ENCODE results near the gene GPR162. TPM values are rescaled to one million over a fixed set of nuclear protein-coding genes. Genes with fewer than 3 reads are reported as not detected.
"Not testable (repeated sequence)": the region's sequence is repeated elsewhere in the genome, so short reads cannot be mapped to it uniquely, and the experiment has no call there.

GPR162 gene
- total and polyA plus RNA-seq, 2 of the 4 experiments (the other 2 are of a cell fraction): 2.9 to 6.0 TPM

- H3K27ac ChIP-seq (ENCODE audit: insufficient read depth, low read length): peak overlapping the region; percentile 83
- peak overlapping the region; percentile 98 for H3K4me2 ChIP-seq (ENCODE audit: low read depth, low read length)
- H4K20me1 ChIP-seq (ENCODE audit: insufficient read depth, low read length): peaks cover 36% of the 10 kb centered on the region
- peak overlapping the region; percentile 74 for H2BK5ac ChIP-seq (ENCODE audit: low read depth, low read length, poor library complexity, severe bottlenecking)
- H2AK9ac ChIP-seq (replicated peaks; ENCODE audit: low read depth, low read length, poor library complexity); H3K9me1 ChIP-seq (ENCODE audit: insufficient read depth, low read length); DNase-seq; H2BK15ac ChIP-seq (ENCODE audit: low read depth, low read length); H2BK20ac ChIP-seq (ENCODE audit: low read depth, low read length); H3K56ac ChIP-seq (ENCODE audit: extremely low read depth, insufficient read depth, low read length); dilution Hi-C loops (cut with HindIII; ENCODE audit: low sequenced_read_pairs, unreplicated experiment); ATAC-seq (ENCODE audit: low read depth); BruUV-seq (replicated peaks); H3K27me3 ChIP-seq (ENCODE audit: control insufficient read depth, insufficient read depth, low read length); POLR2A ChIA-PET (ENCODE audit: unreplicated experiment); H3K9me3 ChIP-seq (ENCODE audit: control insufficient read depth, insufficient read depth, low read length); in situ Hi-C loops (cut with MboI; ENCODE audit: low sequenced_read_pairs): not testable (repeated sequence)
- peak overlapping the region; percentile 86 for H3K14ac ChIP-seq (replicated peaks; ENCODE audit: low read depth, low read length)
- H4K8ac ChIP-seq (ENCODE audit: low read depth in 2 of 2, low read length in 2 of 2): peak overlapping the region; percentile 1 to 86; a peak in 1 of 4 replicates
- peaks cover 31% of the 10 kb centered on the region for H3K36me3 ChIP-seq (ENCODE audit: control insufficient read depth, insufficient read depth, low read length)
- 0 out of 2 replicates have a peak overlapping the region, but pooled peaks have one; percentile 76 for H4K91ac ChIP-seq (ENCODE audit: insufficient read depth, low read depth, low read length)
- peak overlapping the region; percentile 80; the same call in 1 of the 2 replicates for H2AK5ac ChIP-seq (ENCODE audit: low read depth, low read length)
- whole genome bisulfite sequencing, 2 experiments (ENCODE audit: extremely low coverage in 2 of 2, insufficient read length in 1 of 2): 90% methylated on average over 2 of the region's 9 CpGs; no CpG with 5 or more reads in 1 of the 2 experiments
- peak overlapping the region; percentile 96 for H2AFZ ChIP-seq (replicated peaks; ENCODE audit: low read length, poor library complexity)
- H3K9ac ChIP-seq (ENCODE audit: low read depth, low read length): peak overlapping the region; percentile 77
- peaks cover 15% of the 10 kb centered on the region for H3K4me1 ChIP-seq (ENCODE audit: control insufficient read depth, insufficient read depth, low read length)
- H3K18ac ChIP-seq (ENCODE audit: low read depth, low read length): peak overlapping the region; percentile 75; the same call in 1 of the 2 replicates
- H2BK120ac ChIP-seq (ENCODE audit: low read depth, low read length): peak overlapping the region; percentile 78; the same call in 1 of the 2 replicates
- intact Hi-C loops (cut with micrococcal nuclease): loop anchor here (5.0 kb wide), 1 partner anchor 238 kb away; no protein-coding TSS in a partner anchor
- H3K4ac ChIP-seq (ENCODE audit: low read depth, low read length): peak overlapping the region; percentile 82
- H4K5ac ChIP-seq (ENCODE audit: low read depth, low read length): peak overlapping the region; percentile 77
- H3K79me1 ChIP-seq (ENCODE audit: low read depth in 1 of 2, low read length in 2 of 2): peaks cover 32 to 59% of the 10 kb centered on the region in 2 experiments
- CTCF ChIA-PET: interaction anchor here (2.4 to 3.0 kb wide), 2 partner anchors 17 to 22 kb away, joined by 10 to 17 read pairs; partner anchors contain the start of genes CDCA3 and USP5
- H3K4me3 ChIP-seq (ENCODE audit: insufficient read depth, low read depth, low read length): peak overlapping the region; percentile 83
- peak overlapping the region; percentile 93; the same call in 1 of the 2 replicates for H3K23ac ChIP-seq (ENCODE audit: low read depth, low read length)
Measured at GRCh38 chr12:6874015-6874368, 52.4 kb downstream of the GPR162 start.

Other genes with a start within 250 kb of the GPR162 start
- gene CHD4, start 214.4 kb upstream of the GPR162 start, total RNA-seq (2012; rRNA removed): 262 and 279 TPM in 2 replicates
- gene CHD4, start 214.4 kb upstream of the GPR162 start, polyA plus RNA-seq (2012; rRNA removed): 99.8 and 116 TPM in 2 replicates
- gene LPAR5, start 185.9 kb upstream of the GPR162 start, total RNA-seq (2012; rRNA removed): not detected in 2 replicates
- not detected in 2 replicates for gene LPAR5, start 185.9 kb upstream of the GPR162 start, polyA plus RNA-seq (2012; rRNA removed)
- not detected in 2 replicates for gene ACRBP, start 174.4 kb upstream of the GPR162 start, total RNA-seq (2012; rRNA removed)
- 0.27 and 0.38 TPM in 2 replicates for gene ACRBP, start 174.4 kb upstream of the GPR162 start, polyA plus RNA-seq (2012; rRNA removed)
- 22.0 and 25.3 TPM in 2 replicates for gene ING4, start 158.7 kb upstream of the GPR162 start, total RNA-seq (2012; rRNA removed)
- 31.1 and 47.5 TPM in 2 replicates for gene ING4, start 158.7 kb upstream of the GPR162 start, polyA plus RNA-seq (2012; rRNA removed)
- gene ZNF384, start 132.4 kb upstream of the GPR162 start, total RNA-seq (2012; rRNA removed): 16.3 and 17.5 TPM in 2 replicates
- gene ZNF384, start 132.4 kb upstream of the GPR162 start, polyA plus RNA-seq (2012; rRNA removed): 53.7 and 55.6 TPM in 2 replicates
- under 0.01 and 0.18 TPM in 2 replicates for gene PIANP, start 121.0 kb upstream of the GPR162 start, total RNA-seq (2012; rRNA removed)
- gene PIANP, start 121.0 kb upstream of the GPR162 start, polyA plus RNA-seq (2012; rRNA removed): 5.4 and 6.8 TPM in 2 replicates
- gene COPS7A, start 97.8 kb upstream of the GPR162 start, total RNA-seq (2012; rRNA removed): 51.4 and 58.8 TPM in 2 replicates
- gene COPS7A, start 97.8 kb upstream of the GPR162 start, polyA plus RNA-seq (2012; rRNA removed): 135 and 138 TPM in 2 replicates
- 236 and 244 TPM in 2 replicates for gene MLF2, start 68.7 kb upstream of the GPR162 start, total RNA-seq (2012; rRNA removed)
- 359 and 403 TPM in 2 replicates for gene MLF2, start 68.7 kb upstream of the GPR162 start, polyA plus RNA-seq (2012; rRNA removed)
- gene PTMS, start 55.5 kb upstream of the GPR162 start, total RNA-seq (2012; rRNA removed): 11.4 and 17.2 TPM in 2 replicates
- 275 and 288 TPM in 2 replicates for gene PTMS, start 55.5 kb upstream of the GPR162 start, polyA plus RNA-seq (2012; rRNA removed)
- not detected in 2 replicates for gene LAG3, start 49.3 kb upstream of the GPR162 start, total RNA-seq (2012; rRNA removed)
- gene LAG3, start 49.3 kb upstream of the GPR162 start, polyA plus RNA-seq (2012; rRNA removed): 0.41 and 0.66 TPM in 2 replicates
- 4.2 and 5.7 TPM in 2 replicates for gene CD4, start 32.3 kb upstream of the GPR162 start, total RNA-seq (2012; rRNA removed)
- 15.0 and 15.7 TPM in 2 replicates for gene CD4, start 32.3 kb upstream of the GPR162 start, polyA plus RNA-seq (2012; rRNA removed)
- 25.8 and 27.8 TPM in 2 replicates for gene P3H3, start 6.6 kb downstream of the GPR162 start, total RNA-seq (2012; rRNA removed)
- 83.9 and 90.5 TPM in 2 replicates for gene P3H3, start 6.6 kb downstream of the GPR162 start, polyA plus RNA-seq (2012; rRNA removed)
- 0.56 and 0.72 TPM in 2 replicates for gene GNB3, start 19.1 kb downstream of the GPR162 start, total RNA-seq (2012; rRNA removed)
- 20.5 and 20.7 TPM in 2 replicates for gene GNB3, start 19.1 kb downstream of the GPR162 start, polyA plus RNA-seq (2012; rRNA removed)
- gene CDCA3, start 29.5 kb downstream of the GPR162 start, total RNA-seq (2012; rRNA removed): 23.5 and 30.3 TPM in 2 replicates
- gene CDCA3, start 29.5 kb downstream of the GPR162 start, polyA plus RNA-seq (2012; rRNA removed): 61.0 and 67.5 TPM in 2 replicates
- gene USP5, start 30.3 kb downstream of the GPR162 start, total RNA-seq (2012; rRNA removed): 119 and 125 TPM in 2 replicates
- 67.7 and 69.7 TPM in 2 replicates for gene USP5, start 30.3 kb downstream of the GPR162 start, polyA plus RNA-seq (2012; rRNA removed)
- 1,842 and 2,176 TPM in 2 replicates for gene TPI1, start 45.7 kb downstream of the GPR162 start, total RNA-seq (2012; rRNA removed)
- 1,995 and 2,214 TPM in 2 replicates for gene TPI1, start 45.7 kb downstream of the GPR162 start, polyA plus RNA-seq (2012; rRNA removed)
- gene SPSB2, start 51.5 kb downstream of the GPR162 start, total RNA-seq (2012; rRNA removed): 1.1 and 1.3 TPM in 2 replicates
- 4.1 and 4.3 TPM in 2 replicates for gene SPSB2, start 51.5 kb downstream of the GPR162 start, polyA plus RNA-seq (2012; rRNA removed)
- gene LRRC23, start 83.0 kb downstream of the GPR162 start, total RNA-seq (2012; rRNA removed): 8.9 and 11.1 TPM in 2 replicates
- gene LRRC23, start 83.0 kb downstream of the GPR162 start, polyA plus RNA-seq (2012; rRNA removed): 9.2 and 11.4 TPM in 2 replicates
- 20.8 and 28.3 TPM in 2 replicates for gene ENO2, start 92.8 kb downstream of the GPR162 start, total RNA-seq (2012; rRNA removed)
- 81.5 and 92.8 TPM in 2 replicates for gene ENO2, start 92.8 kb downstream of the GPR162 start, polyA plus RNA-seq (2012; rRNA removed)
- 2.5 and 3.4 TPM in 2 replicates for gene ATN1, start 106.1 kb downstream of the GPR162 start, total RNA-seq (2012; rRNA removed)
- 58.7 and 59.8 TPM in 2 replicates for gene ATN1, start 106.1 kb downstream of the GPR162 start, polyA plus RNA-seq (2012; rRNA removed)
- not detected in 2 replicates for gene RNU7-1, start 122.0 kb downstream of the GPR162 start, total RNA-seq (2012; rRNA removed)
- gene RNU7-1, start 122.0 kb downstream of the GPR162 start, polyA plus RNA-seq (2012; rRNA removed): not detected in 2 replicates
- 197 and 238 TPM in 2 replicates for gene C12orf57, start 122.2 kb downstream of the GPR162 start, total RNA-seq (2012; rRNA removed)
- 530 and 703 TPM in 2 replicates for gene C12orf57, start 122.2 kb downstream of the GPR162 start, polyA plus RNA-seq (2012; rRNA removed)
- under 0.01 TPM in 1 of 2 replicates, not detected in the other for gene PTPN6, start 129.5 kb downstream of the GPR162 start, total RNA-seq (2012; rRNA removed)
- gene PTPN6, start 129.5 kb downstream of the GPR162 start, polyA plus RNA-seq (2012; rRNA removed): 0.14 TPM in 1 of 2 replicates, not detected in the other
- gene PHB2, start 148.8 kb downstream of the GPR162 start, total RNA-seq (2012; rRNA removed): 219 and 240 TPM in 2 replicates
- gene PHB2, start 148.8 kb downstream of the GPR162 start, polyA plus RNA-seq (2012; rRNA removed): 286 and 298 TPM in 2 replicates
- 43.6 and 66.1 TPM in 2 replicates for gene EMG1, start 149.1 kb downstream of the GPR162 start, total RNA-seq (2012; rRNA removed)
- gene EMG1, start 149.1 kb downstream of the GPR162 start, polyA plus RNA-seq (2012; rRNA removed): 37.5 and 43.1 TPM in 2 replicates
- gene LPCAT3, start 196.7 kb downstream of the GPR162 start, total RNA-seq (2012; rRNA removed): 6.4 and 7.0 TPM in 2 replicates
- gene LPCAT3, start 196.7 kb downstream of the GPR162 start, polyA plus RNA-seq (2012; rRNA removed): 17.4 and 18.6 TPM in 2 replicates
- gene C1S, start 238.9 kb downstream of the GPR162 start, total RNA-seq (2012; rRNA removed): 34.4 and 49.6 TPM in 2 replicates
- gene C1S, start 238.9 kb downstream of the GPR162 start, polyA plus RNA-seq (2012; rRNA removed): 64.1 and 85.4 TPM in 2 replicates

Measured in IMR-90 (cell line).